Trophoblast cell (in vitro differentiated cells and primary cell): ENCODE measurements around the gene GLDN.

Source experiments
- DNase-seq, 2 donors: peaks; one replicate each; pipeline ENCODE4 v3.0.0-alpha.2; 2016
- H2AFZ ChIP-seq: 2 replicates; pipeline ENCODE4 v1.6.1; 2013; ENCODE audit warnings: low read length, moderate library complexity, mild to moderate bottlenecking; ENCODE audit not compliant: insufficient read depth, poor library complexity
- H2AK5ac ChIP-seq: 2 replicates; pipeline ENCODE4 v1.6.1; 2013; ENCODE audit warnings: mild to moderate bottlenecking, low read length
- H2BK120ac ChIP-seq: 2 replicates; pipeline ENCODE4 v1.6.1; 2013; ENCODE audit warnings: low read length, mild to moderate bottlenecking, moderate library complexity; ENCODE audit not compliant: insufficient read depth, poor library complexity
- H2BK12ac ChIP-seq: 2 replicates; pipeline ENCODE4 v1.6.1; 2013; ENCODE audit warnings: mild to moderate bottlenecking, low read length, moderate library complexity
- H2BK5ac ChIP-seq: 2 replicates; pipeline ENCODE4 v1.6.1; 2013; ENCODE audit warnings: low read length, low read depth, moderate library complexity, mild to moderate bottlenecking; ENCODE audit not compliant: poor library complexity
- H3K14ac ChIP-seq: 2 replicates; pipeline ENCODE4 v1.6.1; 2013; ENCODE audit warnings: mild to moderate bottlenecking, low read length
- H3K18ac ChIP-seq: 2 replicates; pipeline ENCODE4 v1.6.1; 2013; ENCODE audit warnings: mild to moderate bottlenecking, low read length
- H3K23ac ChIP-seq: 2 replicates; pipeline ENCODE4 v1.6.1; 2013; ENCODE audit warnings: low read length
- H3K27ac ChIP-seq: 2 replicates; pipeline ENCODE4 v1.5.1; 2013; ENCODE audit warnings: low read depth, mild to moderate bottlenecking, inconsistent platforms, low read length, moderate library complexity
- H3K27me3 ChIP-seq: 2 replicates; pipeline ENCODE4 v1.6.1; 2013; ENCODE audit warnings: inconsistent platforms, mild to moderate bottlenecking, low read length, moderate library complexity; ENCODE audit not compliant: insufficient read depth
- H3K36me3 ChIP-seq, 2 experiments: 1 replicate in 1 of 2; 2 replicates in 1 of 2; pipeline ENCODE4 v1.6.1; 2013; ENCODE audit warnings: low read length in 2 of 2, mild to moderate bottlenecking in 2 of 2, moderate library complexity in 1 of 2; ENCODE audit not compliant: insufficient read depth in 2 of 2, control insufficient read depth in 1 of 2
- H3K4ac ChIP-seq: 2 replicates; pipeline ENCODE4 v1.6.1; 2013; ENCODE audit warnings: low read depth, mild to moderate bottlenecking, low read length, moderate library complexity
- H3K4me1 ChIP-seq, 2 experiments: 1 replicate in 1 of 2; 2 replicates in 1 of 2; pipeline ENCODE4 v1.6.1; 2013; ENCODE audit warnings: low read length in 2 of 2, mild to moderate bottlenecking in 2 of 2, moderate library complexity in 1 of 2; ENCODE audit not compliant: insufficient read depth in 2 of 2, control insufficient read depth in 1 of 2
- H3K4me2 ChIP-seq: 2 replicates; pipeline ENCODE4 v1.6.1; 2013; ENCODE audit warnings: inconsistent platforms, mild to moderate bottlenecking, low read length, moderate library complexity
- H3K4me3 ChIP-seq: 2 replicates; pipeline ENCODE4 v1.5.1; 2013; ENCODE audit warnings: mild to moderate bottlenecking, low read depth, low read length, inconsistent platforms
- H3K79me1 ChIP-seq: one replicate; pipeline ENCODE4 v1.6.1; 2013; ENCODE audit warnings: low read length
- H3K79me2 ChIP-seq: 2 replicates; pipeline ENCODE4 v1.6.1; 2013; ENCODE audit warnings: low read length, mild to moderate bottlenecking; ENCODE audit not compliant: control insufficient read depth, insufficient read depth, poor library complexity
- H3K9ac ChIP-seq: 2 replicates; pipeline ENCODE4 v1.6.1; 2013; ENCODE audit warnings: mild to moderate bottlenecking, low read length
- H3K9me3 ChIP-seq: 2 replicates; pipeline ENCODE4 v1.6.1; 2013; ENCODE audit warnings: low read depth, mild to moderate bottlenecking, control low read depth, inconsistent platforms, low read length; ENCODE audit not compliant: insufficient read depth
- H4K12ac ChIP-seq: 2 replicates; pipeline ENCODE4 v1.6.1; 2013; ENCODE audit warnings: low read depth, mild to moderate bottlenecking, low read length, moderate library complexity
- H4K8ac ChIP-seq: 2 replicates; pipeline ENCODE4 v1.6.1; 2013; ENCODE audit warnings: low read depth, mild to moderate bottlenecking, low read length, moderate library complexity
- H4K91ac ChIP-seq: one replicate; pipeline ENCODE4 v1.6.1; 2013; ENCODE audit warnings: low read depth, mild to moderate bottlenecking, low read length, moderate library complexity
- WGBS: extraction: QIAGEN DNeasy Blood & Tissue Kit; methylation state at CpG from one replicate; pipeline ENCODE4 v1.1.7; 2013; ENCODE audit warnings: missing lambda C conversion rate; ENCODE audit not compliant: insufficient read length, insufficient coverage; ENCODE audit errors: extremely low coverage; 5-methylcytosine and 5-hydroxymethylcytosine counted together

The GLDN gene

GRCh38 chr15:51319539-51319938, 21.9 kb upstream of the GLDN start:
- Histone ChIP-seq H3K14ac (no peak overlapping the region), H2BK120ac (no peak overlapping the region), H3K4ac (no peak overlapping the region), H2BK5ac (no peak overlapping the region), H3K4me3 (no peak overlapping the region), H2AFZ (no peak overlapping the region), H3K9me3 (no peaks in the 10 kb centered on the region), H3K27me3 (no peaks in the 10 kb centered on the region), H3K9ac (no peak overlapping the region), H3K79me1 (peaks cover 22% of the 10 kb centered on the region), H4K8ac (no peak overlapping the region), H3K18ac (no peak overlapping the region), H2AK5ac (no peak overlapping the region), H3K23ac (no peak overlapping the region), H3K4me2 (no peak overlapping the region), H3K79me2 (peaks cover 5% of the 10 kb centered on the region), H3K27ac (no peak overlapping the region), H3K4me1 (peaks cover 19 to 21% of the 10 kb centered on the region in 2 experiments), H3K36me3 (peaks cover 0 to 3% of the 10 kb centered on the region in 2 experiments), H4K12ac (no peak overlapping the region), H4K91ac (no peak overlapping the region), H2BK12ac (no peak overlapping the region)
- WGBS, result no CpG with 5 or more reads among the region's 2 CpGs
- DNase-seq, result no peak

- Histone ChIP-seq H3K79me2 (peaks cover 5% of the 10 kb centered on the region), H3K4me2 (no peak overlapping the region), H4K12ac (peak overlapping the region; percentile 51), H2BK12ac (peak overlapping the region; percentile 83), H3K79me1 (peaks cover 17% of the 10 kb centered on the region), H2AFZ (no peak overlapping the region), H3K36me3 (peaks cover 0 to 3% of the 10 kb centered on the region in 2 experiments), H3K9me3 (no peaks in the 10 kb centered on the region), H2BK120ac (peak overlapping the region; percentile 64), H2BK5ac (peak overlapping the region; percentile 81), H4K8ac (peak overlapping the region; percentile 66), H4K91ac (peak overlapping the region; percentile 94), H3K4me3 (no peak overlapping the region), H3K9ac (no peak overlapping the region), H3K14ac (peak overlapping the region; percentile 81), H2AK5ac (peak overlapping the region; percentile 88), H3K4ac (peak overlapping the region; percentile 16), H3K27me3 (no peaks in the 10 kb centered on the region), H3K27ac (peak overlapping the region; percentile 22), H3K18ac (peak overlapping the region; percentile 71), H3K4me1 (peaks cover 9 to 15% of the 10 kb centered on the region in 2 experiments), H3K23ac (no peak overlapping the region)
- WGBS, result no CpG with 5 or more reads among the region's 2 CpGs
- DNase-seq, result no peak
Observed at GRCh38 chr15:51320843-51321242, 20.6 kb upstream of the GLDN start.

DNA sequence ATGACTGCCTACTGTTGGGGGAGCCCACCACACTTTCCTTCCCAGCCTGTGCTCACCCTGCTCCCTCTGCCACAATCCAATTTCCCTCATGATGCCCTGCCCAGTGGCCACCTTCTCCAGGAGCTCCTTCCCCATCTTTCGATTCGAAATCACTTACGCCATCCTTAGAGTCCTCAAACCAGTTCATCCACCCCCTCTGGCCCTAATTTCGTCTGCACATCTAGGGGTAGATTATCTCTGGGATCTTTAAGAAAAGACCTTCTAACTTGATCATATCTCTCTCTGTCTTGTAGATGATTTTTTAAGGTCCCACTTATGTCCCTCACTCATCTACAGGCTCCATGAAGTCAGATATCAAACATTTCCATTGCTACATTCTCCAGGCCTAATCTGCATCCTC, 20.1 kb upstream of the GLDN start:
- no peaks in the 10 kb centered on the region for H3K9me3 ChIP-seq
- H3K23ac ChIP-seq, result no peak overlapping the region
- H3K4me1 ChIP-seq, result peaks cover 9 to 15% of the 10 kb centered on the region in 2 experiments
- peak overlapping the region; percentile 64 for H2BK120ac ChIP-seq
- no peak overlapping the region for H2AFZ ChIP-seq
- H3K27me3 ChIP-seq, result no peaks in the 10 kb centered on the region
- H4K8ac ChIP-seq, result peak overlapping the region; percentile 66
- H2BK5ac ChIP-seq, result peak overlapping the region; percentile 81
- peak overlapping the region; percentile 16 for H3K4ac ChIP-seq
- WGBS, result no CpG with 5 or more reads among the region's 4 CpGs
- peak overlapping the region; percentile 94 for H4K91ac ChIP-seq
- H2AK5ac ChIP-seq, result peak overlapping the region; percentile 88
- peak; percentile 64 to 90 for DNase-seq
- H3K27ac ChIP-seq, result peak overlapping the region; percentile 22
- peaks cover 17% of the 10 kb centered on the region for H3K79me1 ChIP-seq
- peak overlapping the region; percentile 71 for H3K18ac ChIP-seq
- H3K79me2 ChIP-seq, result peaks cover 5% of the 10 kb centered on the region
- H3K36me3 ChIP-seq, result peaks cover 0 to 3% of the 10 kb centered on the region in 2 experiments
- peak overlapping the region; percentile 83 for H2BK12ac ChIP-seq
- no peak overlapping the region for H3K4me2 ChIP-seq
- no peak overlapping the region for H3K9ac ChIP-seq
- no peak overlapping the region for H3K4me3 ChIP-seq
- peak overlapping the region; percentile 81 for H3K14ac ChIP-seq
- H4K12ac ChIP-seq, result peak overlapping the region; percentile 51

DNA sequence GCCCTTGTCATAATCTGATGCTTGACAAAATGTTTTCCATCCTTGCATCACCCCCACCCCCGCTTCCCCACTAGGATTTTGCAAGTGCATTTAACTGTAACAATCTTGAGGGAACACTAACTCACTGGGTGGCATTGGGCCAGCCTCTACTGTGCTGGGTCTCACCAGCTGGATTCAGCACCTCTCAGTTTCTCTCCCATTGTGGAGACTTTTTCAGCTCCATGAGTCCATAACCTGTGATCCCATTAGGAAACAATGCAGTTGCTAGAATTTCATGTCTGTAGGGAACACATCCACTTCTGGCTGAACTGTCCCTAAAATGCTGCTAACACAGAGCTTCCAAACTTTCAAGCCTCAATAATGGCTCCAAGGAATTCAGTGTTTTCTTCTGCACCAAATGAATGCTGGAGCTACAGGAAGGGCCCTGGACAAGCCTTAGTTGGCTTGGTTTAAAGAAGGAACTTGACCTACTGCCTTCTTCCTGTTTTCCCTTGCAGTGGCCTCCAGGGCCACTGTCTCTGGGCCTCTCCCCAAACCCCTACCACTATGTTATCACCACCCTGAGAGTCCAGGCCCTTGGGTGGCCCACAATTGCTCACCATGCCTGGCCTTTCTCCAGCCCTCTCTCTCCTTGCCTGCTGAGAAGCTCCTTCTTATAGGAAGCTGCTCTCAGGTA, 18.7 kb upstream of the GLDN start:
- peaks cover 16% of the 10 kb centered on the region for H3K79me1 ChIP-seq
- no peak overlapping the region for H3K23ac ChIP-seq
- no peak overlapping the region for H2AFZ ChIP-seq
- peak overlapping the region; percentile 65 for H4K91ac ChIP-seq
- peaks cover 5% of the 10 kb centered on the region for H3K79me2 ChIP-seq
- peak overlapping the region; percentile 57 for H2BK5ac ChIP-seq
- peaks cover 0 to 3% of the 10 kb centered on the region in 2 experiments for H3K36me3 ChIP-seq
- no peak overlapping the region for H3K27ac ChIP-seq
- H3K9ac ChIP-seq, result no peak overlapping the region
- no peak overlapping the region for H3K4me3 ChIP-seq
- H3K18ac ChIP-seq, result no peak overlapping the region
- H3K4me1 ChIP-seq, result peaks cover 9 to 15% of the 10 kb centered on the region in 2 experiments
- no peak for DNase-seq
- H4K12ac ChIP-seq, result no peak overlapping the region
- H2AK5ac ChIP-seq, result no peak overlapping the region
- H4K8ac ChIP-seq, result no peak overlapping the region
- H3K4ac ChIP-seq, result no peak overlapping the region
- H2BK12ac ChIP-seq, result peak overlapping the region; percentile 90
- no CpG with 5 or more reads among the region's 1 CpG for WGBS
- no peaks in the 10 kb centered on the region for H3K9me3 ChIP-seq
- no peak overlapping the region for H3K14ac ChIP-seq
- H3K27me3 ChIP-seq, result no peaks in the 10 kb centered on the region
- H3K4me2 ChIP-seq, result no peak overlapping the region
- H2BK120ac ChIP-seq, result peak overlapping the region; percentile 53
